Measurements from ENCODE around the gene WDPCP. TPM values are rescaled to one million over a fixed set of nuclear protein-coding genes. Genes with fewer than 3 reads are reported as not detected.
"Not testable (repeated sequence)": the region's sequence is repeated elsewhere in the genome, so short reads cannot be mapped to it uniquely, and the experiment has no call there.

The WDPCP gene
- 16.0 TPM for total RNA-seq
- long read RNA-seq, transcript WDPCP-201 (18 exons, 3,392 nt): major isoform, 5 of 18 reads
- long read RNA-seq, partial matches to known transcripts: 4 of 18 reads
- long read RNA-seq, other reads (novel, unspliced or antisense): 8 of 18 reads

- ATAC-seq: peak; percentile 92
- DNase-seq: peak; percentile 95
- intact Hi-C loops (cut with micrococcal nuclease): no loop called here
These were observed at the start of gene WDPCP, which contains the start of gene MDH1 for GRCh38 chr2:63588385-63589147. TSS of gene WDPCP (minus strand) at chr2:63588477. CDS start at chr2:63588271, 206 bp downstream. TSS of gene MDH1 (plus strand) at chr2:63588963. CDS start at chr2:63589044, 81 bp downstream.

DNA sequence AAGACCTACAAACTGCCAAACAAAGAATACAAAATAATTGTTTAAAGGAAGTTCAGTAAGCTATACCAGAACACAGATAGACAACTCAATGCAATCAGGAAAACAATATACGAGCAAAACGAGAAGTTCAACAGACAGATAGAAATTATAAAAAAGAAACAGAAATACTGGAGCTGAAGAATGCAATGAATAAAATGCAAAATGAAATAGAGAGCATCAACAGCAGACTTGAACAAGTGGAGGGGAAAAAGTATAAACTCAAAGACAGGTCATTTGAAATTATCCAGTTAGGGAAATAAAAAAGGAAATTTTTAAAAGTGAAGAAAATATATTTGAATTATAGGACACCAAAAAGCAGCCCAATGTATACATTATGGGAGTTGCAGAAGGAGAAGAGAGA, 44.1 kb upstream of the WDPCP start:
- intact Hi-C loops (cut with micrococcal nuclease): no loop called here
- no peak for DNase-seq
- ATAC-seq: no peak

DNA sequence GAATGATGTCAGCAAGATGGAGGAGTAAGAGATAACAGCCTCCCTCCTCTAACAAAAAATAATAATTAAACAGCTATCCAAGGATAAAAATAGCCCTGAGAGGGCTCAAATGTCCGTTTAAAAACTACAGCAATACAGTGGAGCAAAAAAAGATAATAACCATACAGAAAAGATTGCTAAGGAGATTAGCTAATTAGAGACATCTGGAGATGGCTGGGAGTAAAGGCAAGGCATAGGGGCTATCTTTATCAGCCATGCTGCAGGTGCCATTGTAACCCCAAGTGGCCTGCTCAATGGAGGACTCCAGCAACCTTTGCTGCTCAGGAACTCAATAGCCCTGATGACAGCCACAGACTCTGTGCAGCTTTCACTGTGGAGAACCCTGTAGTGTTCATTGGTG, 43.2 kb upstream of the WDPCP start:
- DNase-seq (no peak), ATAC-seq (no peak)
- intact Hi-C loops (cut with micrococcal nuclease): no loop called here

GRCh38 chr2:63628403-63628942, 40.2 kb upstream of the WDPCP start:
- ATAC-seq (no peak), DNase-seq (no peak)
- intact Hi-C loops (cut with micrococcal nuclease): no loop called here

GRCh38 chr2:63627866-63628265, 39.6 kb upstream of the WDPCP start:
- no peak for ATAC-seq
- intact Hi-C loops (cut with micrococcal nuclease): no loop called here
- DNase-seq: no peak

- DNase-seq; intact Hi-C loops (cut with micrococcal nuclease); ATAC-seq: not testable (repeated sequence)
These were observed 35.5 kb upstream of the WDPCP start for GRCh38 chr2:63623763-63624162.

DNA sequence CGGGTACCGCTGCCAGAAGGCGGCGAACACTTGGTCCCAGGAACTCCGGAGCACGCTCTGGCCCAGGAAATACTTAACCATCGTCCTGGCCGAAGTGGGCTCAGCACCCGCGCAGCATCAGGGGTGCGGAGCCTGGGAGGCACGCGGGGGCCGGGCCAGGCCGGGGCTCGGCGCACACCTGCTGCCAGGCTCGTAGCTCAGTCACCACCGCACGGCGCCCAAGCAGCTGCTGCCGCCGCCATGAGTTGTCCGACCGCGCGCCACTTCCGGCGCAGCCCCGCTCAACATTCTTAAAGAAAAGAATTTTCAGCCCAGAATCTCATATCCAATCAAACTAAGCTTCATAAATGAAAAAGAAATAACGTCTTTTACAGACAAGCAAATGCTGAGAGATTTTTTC, 34.5 kb upstream of the WDPCP start:
- ATAC-seq: no peak
- no peak for DNase-seq
- intact Hi-C loops (cut with micrococcal nuclease): no loop called here

GRCh38 chr2:63619328-63619727, 31.1 kb upstream of the WDPCP start:
- intact Hi-C loops (cut with micrococcal nuclease): no loop called here
- DNase-seq: no peak
- no peak for ATAC-seq

DNA sequence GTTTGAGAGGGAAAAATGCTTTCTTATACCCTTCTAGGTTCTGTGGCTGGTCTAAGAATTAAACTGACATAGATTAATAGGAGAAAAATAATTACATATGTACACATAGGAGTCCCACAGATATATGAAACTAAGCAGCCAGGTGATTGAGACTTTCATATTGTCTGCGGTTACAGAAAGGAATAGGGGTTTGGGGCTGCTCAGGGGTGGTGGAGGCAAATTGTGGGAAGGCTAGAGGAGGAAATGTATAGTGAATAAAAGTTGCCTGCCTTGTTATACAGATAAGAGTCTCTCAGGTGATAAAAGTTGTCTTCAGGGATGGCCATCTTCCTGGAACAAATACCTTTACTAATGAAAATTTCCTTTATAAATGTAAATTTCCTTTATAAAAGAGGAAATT, 29.1 kb upstream of the WDPCP start:
- DNase-seq: no peak
- intact Hi-C loops (cut with micrococcal nuclease): no loop called here
- ATAC-seq: no peak

DNA sequence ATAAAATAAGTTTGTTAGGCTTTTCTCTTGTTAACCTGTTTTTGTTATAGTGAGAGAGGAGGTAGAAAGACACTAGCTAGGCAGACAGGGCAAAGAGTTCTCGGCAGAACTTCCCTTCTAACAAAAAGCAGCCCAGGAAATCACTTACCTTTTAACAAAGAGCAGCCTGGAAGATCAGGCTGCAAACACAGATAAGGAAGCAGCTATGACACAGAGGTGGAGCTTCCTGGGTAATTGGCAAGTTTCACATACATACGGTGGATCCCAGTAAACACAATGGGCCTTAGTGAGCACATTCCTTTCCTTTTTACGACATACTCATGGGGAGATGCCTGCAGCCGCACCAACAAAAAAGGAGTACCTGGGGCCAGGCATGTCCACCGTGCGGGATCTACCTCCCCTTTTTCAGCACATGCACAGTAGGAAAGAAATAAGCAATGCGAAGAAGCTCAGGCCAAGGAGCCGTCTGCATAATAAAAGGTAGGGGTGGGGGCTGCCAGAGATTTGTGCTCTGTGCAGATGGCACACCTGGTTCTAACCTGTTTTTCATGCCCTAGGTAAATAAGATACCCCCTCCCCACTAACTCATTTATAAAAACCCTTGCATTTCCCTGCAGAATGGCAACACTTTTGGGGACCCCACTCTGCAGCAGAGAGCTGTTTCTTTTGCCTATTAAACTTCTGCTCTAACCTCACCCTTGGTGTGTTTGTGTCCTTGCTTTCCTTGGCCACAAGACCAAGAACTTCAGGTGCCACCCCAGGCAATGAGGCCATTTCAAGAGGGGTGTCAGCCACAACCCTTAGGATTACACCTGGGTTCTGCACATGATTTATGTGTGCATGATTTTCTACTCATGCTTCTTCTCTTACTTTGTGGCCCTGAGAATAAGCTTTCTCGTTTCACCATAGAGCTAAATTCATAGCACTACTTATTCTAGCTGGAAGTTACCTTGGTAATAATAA, 27.0 kb upstream of the WDPCP start:
- intact Hi-C loops (cut with micrococcal nuclease): no loop called here
- no peak for DNase-seq
- no peak for ATAC-seq

DNA sequence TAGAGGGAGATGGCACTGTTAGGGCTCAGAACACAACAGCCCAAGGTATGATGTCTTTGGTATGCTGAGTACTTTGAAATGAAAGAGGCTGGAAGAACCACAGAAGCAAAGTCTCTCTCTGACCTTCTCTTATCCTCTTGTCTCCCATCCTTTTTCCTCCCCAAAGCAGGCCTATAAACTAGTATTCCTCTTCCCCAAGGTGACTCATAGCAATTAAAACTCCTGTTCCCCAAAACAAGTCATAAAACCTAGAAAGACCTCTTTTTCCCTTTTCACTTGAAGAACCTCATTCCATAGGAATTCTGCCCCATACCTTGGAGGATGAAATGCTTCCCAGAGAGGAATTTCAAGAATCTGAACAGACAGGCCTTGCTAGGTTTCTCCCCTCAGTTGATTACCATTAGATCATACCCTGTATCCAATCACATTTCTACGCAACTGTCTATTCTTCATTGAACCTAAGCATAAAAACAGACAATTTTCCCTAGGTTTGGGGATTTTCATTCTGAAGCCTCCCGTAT, 26.2 kb upstream of the WDPCP start:
- no peak for DNase-seq
- intact Hi-C loops (cut with micrococcal nuclease): no loop called here
- ATAC-seq: no peak

DNA sequence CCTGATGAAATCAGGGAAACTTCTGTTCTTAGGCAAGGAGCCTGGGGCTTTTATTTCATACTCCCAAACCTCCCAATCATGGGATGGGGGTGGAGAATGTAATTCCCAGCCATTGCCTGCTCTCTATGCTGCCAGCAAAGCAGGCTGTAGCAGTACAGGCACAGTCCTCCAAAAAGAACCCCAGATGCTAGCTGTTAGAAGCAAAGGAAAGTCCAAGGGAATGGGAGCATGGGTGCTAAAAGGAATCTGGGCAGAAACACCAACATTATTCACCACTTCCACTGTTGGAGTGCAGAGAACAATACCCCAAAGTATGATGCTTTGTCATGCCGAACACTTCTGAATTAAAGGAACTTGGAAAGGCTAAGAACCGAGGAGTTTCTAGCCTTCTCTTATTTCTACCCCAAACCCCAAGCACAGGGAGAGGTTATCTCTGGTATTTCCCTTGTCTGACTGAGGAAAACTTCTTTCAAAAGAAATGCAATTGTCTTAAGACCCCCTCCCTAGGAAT, 25.2 kb upstream of the WDPCP start:
- intact Hi-C loops (cut with micrococcal nuclease): no loop called here
- no peak for ATAC-seq
- DNase-seq: no peak

GRCh38 chr2:63610525-63610924, 22.2 kb upstream of the WDPCP start:
- ATAC-seq (no peak), DNase-seq (no peak)
- intact Hi-C loops (cut with micrococcal nuclease): no loop called here

GRCh38 chr2:63608865-63609264, 20.6 kb upstream of the WDPCP start:
- intact Hi-C loops (cut with micrococcal nuclease); DNase-seq; ATAC-seq: not testable (repeated sequence)

DNA sequence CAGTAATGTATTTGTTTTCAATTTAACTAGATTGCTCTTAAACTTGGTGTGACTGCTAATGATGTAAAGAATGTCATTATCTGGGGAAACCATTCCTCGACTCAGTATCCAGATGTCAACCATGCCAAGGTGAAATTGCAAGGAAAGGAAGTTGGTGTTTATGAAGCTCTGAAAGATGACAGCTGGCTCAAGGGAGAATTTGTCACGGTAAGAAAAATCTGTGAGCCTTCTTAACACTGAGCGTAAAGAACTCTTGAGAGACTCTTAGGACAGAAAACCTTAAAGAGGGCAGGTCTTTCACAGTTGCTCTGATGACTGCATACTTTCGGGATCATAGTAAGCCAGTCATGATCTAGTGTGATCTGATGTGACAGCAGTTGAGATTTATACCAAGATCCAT, 16.4 kb upstream of the WDPCP start:
- ATAC-seq (no peak), DNase-seq (no peak)
- intact Hi-C loops (cut with micrococcal nuclease): no loop called here

DNA sequence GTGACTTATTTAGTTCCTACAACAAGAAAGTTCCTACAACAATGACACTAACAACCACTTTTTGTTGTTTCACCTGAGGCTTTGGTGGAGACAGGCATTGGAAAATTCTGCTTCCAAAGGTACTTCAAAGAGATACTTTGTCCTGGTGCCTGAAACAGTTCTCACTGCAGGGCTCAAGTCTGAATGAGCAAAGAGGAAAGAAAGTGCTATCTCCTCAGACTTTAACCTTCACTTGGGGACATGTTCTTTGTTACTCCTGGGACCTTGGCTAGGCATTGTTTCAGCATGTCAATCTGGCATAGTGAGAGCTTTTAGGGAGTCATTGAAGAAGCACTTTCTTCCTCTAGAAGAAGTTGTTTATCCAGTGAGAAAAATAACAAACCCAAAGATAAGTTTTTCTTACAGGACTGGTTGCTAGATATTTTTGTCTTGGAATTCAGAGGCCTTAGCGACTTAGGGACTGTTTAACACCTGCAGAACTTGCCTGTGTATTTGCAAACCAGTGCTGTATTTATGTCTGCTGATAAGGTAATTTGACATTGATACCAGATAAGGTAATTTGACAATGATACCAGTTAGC, 12.7 kb upstream of the WDPCP start:
- intact Hi-C loops (cut with micrococcal nuclease): no loop called here
- DNase-seq: no peak
- no peak for ATAC-seq

GRCh38 chr2:63598981-63599380, 10.7 kb upstream of the WDPCP start:
- ATAC-seq: no peak
- intact Hi-C loops (cut with micrococcal nuclease): no loop called here

GRCh38 chr2:63596401-63596883, 8.2 kb upstream of the WDPCP start:
- peak; percentile 12 for ATAC-seq
- intact Hi-C loops (cut with micrococcal nuclease): no loop called here
- no peak for DNase-seq

More at GRCh38 chr2:63598981-63599380, 10.7 kb upstream of the WDPCP start:
- no peak for DNase-seq

GRCh38 chr2:63594660-63595059, 6.4 kb upstream of the WDPCP start:
- no peak for ATAC-seq
- no peak for DNase-seq
- intact Hi-C loops (cut with micrococcal nuclease): no loop called here
